IMR-90 (cell line): ENCODE measurements around the gene FANCG. TPM values are rescaled to one million over a fixed set of nuclear protein-coding genes. Genes with fewer than 3 reads are reported as not detected.
A peak's percentile ranks its signal among the peaks of the same experiment; 100 is the strongest.

ENCODE experiments used
- CHD1 ChIP-seq: IDR thresholded peaks from 2 replicates; pipeline ENCODE4 v1.6.1; 2012; ENCODE audit warnings: low read depth, low read length, improper control_type of control experiment
- MXI1 ChIP-seq: IDR thresholded peaks from 2 replicates; pipeline ENCODE4 v1.6.1; 2012; ENCODE audit warnings: low read depth, mild to moderate bottlenecking, low read length, moderate library complexity, borderline replicate concordance
- NFE2L2 ChIP-seq: fragments of 150-350 bp; IDR thresholded peaks from 2 replicates; pipeline ENCODE4 v1.6.1; 2016; ENCODE audit warnings: low read depth, mild to moderate bottlenecking, low read length
- polyA plus RNA-seq, 3 experiments: library from polyadenylated mRNA; depleted of rRNA; stranded (reverse); fragments of >200 nt; gene quantifications; 2 replicates each; pipeline ENCODE4 v1.2.3, GENCODE V29; 2012; ENCODE audit warnings: low replicate concordance in 1 of 3
- total RNA-seq: library from RNA; depleted of rRNA; stranded (reverse); fragments of >200 nt; gene quantifications from 2 replicates; pipeline ENCODE4 v1.2.3, GENCODE V29; 2012

Gene FANCG
- total and polyA plus RNA-seq, 2 of the 4 experiments (the other 2 are of a cell fraction) = 16.1 to 19.3 TPM

- peak; percentile 86; the same call in 1 of the 2 replicates for TF ChIP-seq NFE2L2
- peak; percentile 91; the same call in 1 of the 2 replicates for TF ChIP-seq CHD1
- TF ChIP-seq MXI1 = peak; percentile 73; the same call in 1 of the 2 replicates
Observed at GRCh38 chr9:35071814-35072460, 7.8 kb downstream of the FANCG start (continued).
